GM21529 (cell line): ENCODE data around the gene CCDC197.

ENCODE experiments used
- ATAC-seq: cut with Tn5 transposase; IDR thresholded peaks from one replicate; pipeline ENCODE4 v1.9.1; 2021; ENCODE audit not compliant: unreplicated experiment

CCDC197 gene

GRCh38 chr14:94022532-94023411 is 25.7 kb downstream of the CCDC197 start:
- no peak for ATAC-seq

- no peak for ATAC-seq
Observed at GRCh38 chr14:94024549-94024948, 27.4 kb downstream of the CCDC197 start.

GRCh38 chr14:94025720-94026119 is 28.6 kb downstream of the CCDC197 start:
- no peak for ATAC-seq

- ATAC-seq = peak; percentile 100
Observed at GRCh38 chr14:94026173-94026888, 29.2 kb downstream of the CCDC197 start, which contains the start of gene OTUB2. TSS of gene OTUB2 (plus strand) at chr14:94026340. CDS start at chr14:94026538, 198 bp downstream.

GRCh38 chr14:94026889-94027469 is 29.9 kb downstream of the CCDC197 start:
- no peak for ATAC-seq

- ATAC-seq = no peak
Observed at GRCh38 chr14:94027566-94028449, 30.7 kb downstream of the CCDC197 start.

- ATAC-seq = no peak
Observed at GRCh38 chr14:94028450-94028826, 31.3 kb downstream of the CCDC197 start.

GRCh38 chr14:94029265-94029664 is 32.2 kb downstream of the CCDC197 start:
- no peak for ATAC-seq

- ATAC-seq = no peak
Observed at GRCh38 chr14:94029671-94030203, 32.6 kb downstream of the CCDC197 start.

- ATAC-seq = no peak
Observed at GRCh38 chr14:94030571-94030970, 33.5 kb downstream of the CCDC197 start.

- no peak for ATAC-seq
Observed at GRCh38 chr14:94031161-94031882, 34.2 kb downstream of the CCDC197 start.

- no peak for ATAC-seq
Observed at GRCh38 chr14:94031883-94032279, 34.8 kb downstream of the CCDC197 start.

GRCh38 chr14:94034886-94035285 is 37.8 kb downstream of the CCDC197 start:
- ATAC-seq = no peak

GRCh38 chr14:94036313-94037167 is 39.4 kb downstream of the CCDC197 start:
- ATAC-seq = peak; percentile 96

GRCh38 chr14:94037954-94038353 is 40.9 kb downstream of the CCDC197 start:
- no peak for ATAC-seq

GRCh38 chr14:94038510-94038909 is 41.4 kb downstream of the CCDC197 start:
- no peak for ATAC-seq

GRCh38 chr14:94038921-94039629 is 42.0 kb downstream of the CCDC197 start:
- no peak for ATAC-seq

GRCh38 chr14:94040247-94040646 is 43.1 kb downstream of the CCDC197 start:
- no peak for ATAC-seq
